ENCODE measurements around the gene VWA3A.
"Not testable (repeated sequence)": the region's sequence is repeated elsewhere in the genome, so short reads cannot be mapped to it uniquely, and the experiment has no call there.

The VWA3A gene

DNA sequence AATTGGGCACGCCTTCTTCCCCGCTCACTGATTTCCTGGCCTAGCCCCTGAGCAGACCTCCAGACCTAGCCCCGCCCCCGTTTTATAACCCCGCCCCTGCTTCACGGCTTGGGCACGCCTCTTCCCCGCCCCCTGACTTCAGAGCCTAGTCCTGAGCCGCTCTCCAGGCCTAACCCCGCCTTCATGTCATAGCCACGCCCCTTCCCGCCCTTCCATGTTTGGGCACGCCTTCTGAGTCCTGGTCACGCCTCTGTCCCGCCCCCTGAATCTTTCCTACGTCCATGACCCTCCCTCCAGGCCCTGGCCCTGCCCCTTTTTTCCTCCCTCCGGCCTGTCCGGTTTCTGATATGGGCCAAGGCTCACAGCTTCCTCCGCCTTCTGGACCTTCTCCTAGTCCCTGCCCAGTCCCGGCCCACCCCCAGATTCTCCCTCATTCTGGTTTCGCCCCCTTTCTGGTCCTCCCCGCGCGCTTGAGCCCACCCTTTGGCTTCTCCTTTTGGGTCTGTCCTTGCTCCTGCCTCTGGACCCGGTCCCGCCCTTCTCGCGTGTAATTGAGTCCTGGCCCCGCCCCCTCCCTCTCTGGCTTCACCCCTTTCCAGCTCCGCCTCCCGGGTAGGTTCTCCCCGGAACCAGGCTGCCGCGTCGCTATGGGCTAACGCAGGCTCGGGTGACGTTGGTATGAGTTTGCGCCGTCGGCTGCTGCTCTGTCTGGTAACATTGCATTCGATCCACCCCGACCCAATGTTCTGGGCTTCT, 98.6 kb downstream of the VWA3A start:
- DNase-seq = peak; percentile 98
- in situ Hi-C loops (cut with HindIII; ENCODE audit: low pct_ligation_motif_present, low pct_unique_long_range_greater_than_20kb, low sequenced_read_pairs) = loop anchor here (25.0 kb wide), 2 partner anchors 104 to 179 kb away; partner anchors contain the start of genes MOSMO, PDZD9 and VWA3A

DNA sequence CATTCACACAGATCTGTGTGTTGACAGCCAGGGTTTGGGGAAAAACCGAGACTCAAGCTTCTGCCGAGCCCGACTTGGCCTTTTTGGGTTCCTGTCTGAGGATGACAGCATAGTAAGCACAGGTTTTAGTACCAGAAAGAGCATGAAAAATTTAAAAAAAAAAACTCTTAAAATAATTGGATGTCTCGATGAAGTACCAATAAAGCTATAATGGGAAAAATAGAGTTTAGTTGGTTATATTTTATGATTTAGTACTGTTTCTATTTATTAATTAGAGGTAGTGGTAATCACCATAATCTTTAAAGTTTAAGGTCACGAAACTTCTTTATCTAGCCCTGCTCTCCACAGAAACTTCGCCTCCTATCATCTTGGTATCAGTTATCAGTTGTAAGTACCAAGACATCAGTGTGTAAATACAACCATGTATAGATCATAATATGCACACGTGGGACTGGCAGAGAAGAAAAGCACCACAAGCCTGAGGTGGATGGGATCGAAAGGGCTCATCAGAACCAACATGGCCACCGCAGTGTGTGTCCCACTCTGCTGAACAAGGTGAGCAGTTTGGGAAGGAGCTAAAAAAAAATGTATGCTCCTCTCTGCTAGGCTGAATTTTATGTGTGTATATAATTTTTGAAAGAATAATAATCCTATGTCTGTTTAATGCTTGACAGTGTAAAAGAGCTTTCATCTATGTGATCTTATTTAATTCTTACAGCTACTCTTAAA, 99.4 kb downstream of the VWA3A start:
- DNase-seq = no peak
- in situ Hi-C loops (cut with HindIII; ENCODE audit: low pct_ligation_motif_present, low pct_unique_long_range_greater_than_20kb, low sequenced_read_pairs) = loop anchor here (25.0 kb wide), 2 partner anchors 104 to 179 kb away; partner anchors contain the start of genes MOSMO, PDZD9 and VWA3A

DNA sequence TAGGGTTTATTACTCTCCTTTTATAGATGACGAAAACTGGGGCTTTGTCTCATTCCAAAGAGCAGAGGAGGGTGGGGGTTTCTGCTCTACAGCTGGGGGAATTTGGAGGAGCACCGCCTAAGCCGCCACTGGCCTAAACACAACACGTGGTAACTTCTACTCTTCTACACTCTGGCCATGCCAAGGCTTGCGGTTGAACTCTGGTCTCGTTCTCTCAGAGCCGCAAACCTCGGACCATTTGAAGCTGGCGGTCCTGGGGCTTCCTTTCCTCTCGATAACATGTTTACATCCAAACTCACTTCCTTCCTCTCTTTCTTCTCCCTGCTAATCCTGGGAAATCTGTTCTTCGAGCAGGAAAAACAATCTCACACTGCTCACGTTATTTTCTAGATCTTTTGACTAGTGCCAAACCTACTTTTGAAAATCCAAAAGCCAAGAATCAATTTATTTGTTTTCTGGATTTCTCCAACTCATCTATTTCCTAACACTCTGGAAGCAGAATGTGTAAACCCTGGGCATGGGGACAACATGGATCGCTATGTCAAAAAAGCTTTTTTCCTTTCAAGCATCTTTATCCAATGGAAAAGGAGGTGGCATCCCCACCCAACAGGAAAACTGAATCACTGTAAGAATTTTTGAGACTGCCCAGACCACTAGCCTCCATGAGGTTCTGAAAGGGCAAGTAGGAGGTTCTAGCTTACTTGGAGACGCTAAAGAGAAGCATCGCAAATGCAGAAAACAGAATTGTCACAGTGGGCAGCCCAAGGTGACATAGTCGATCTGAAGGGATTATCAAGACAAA, 100.1 kb downstream of the VWA3A start:
- in situ Hi-C loops (cut with HindIII; ENCODE audit: low pct_ligation_motif_present, low pct_unique_long_range_greater_than_20kb, low sequenced_read_pairs) = loop anchor here (25.0 kb wide), 2 partner anchors 105 to 180 kb away; partner anchors contain the start of genes MOSMO, PDZD9 and VWA3A
- no peak for DNase-seq

DNA sequence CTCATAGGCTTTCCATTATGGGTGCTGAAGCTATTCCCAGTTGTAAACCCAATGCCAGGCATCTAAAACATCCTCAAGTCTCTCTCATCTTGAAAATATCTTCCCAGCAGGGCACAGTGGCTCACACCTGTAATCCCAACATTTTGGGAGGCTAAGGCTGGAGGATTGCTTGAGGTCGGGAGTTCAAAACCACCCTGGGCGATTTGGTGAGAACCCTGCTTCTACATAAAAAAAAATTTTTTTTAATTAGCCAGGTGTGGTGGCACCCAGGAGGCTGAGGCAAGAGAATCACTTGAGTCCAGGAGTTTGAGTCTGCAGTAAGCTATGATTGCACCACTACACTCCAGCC, 100.7 kb downstream of the VWA3A start:
- in situ Hi-C loops (cut with HindIII; ENCODE audit: low pct_ligation_motif_present, low pct_unique_long_range_greater_than_20kb, low sequenced_read_pairs) = loop anchor here (25.0 kb wide), 2 partner anchors 106 to 181 kb away; partner anchors contain the start of genes MOSMO, PDZD9 and VWA3A

DNA sequence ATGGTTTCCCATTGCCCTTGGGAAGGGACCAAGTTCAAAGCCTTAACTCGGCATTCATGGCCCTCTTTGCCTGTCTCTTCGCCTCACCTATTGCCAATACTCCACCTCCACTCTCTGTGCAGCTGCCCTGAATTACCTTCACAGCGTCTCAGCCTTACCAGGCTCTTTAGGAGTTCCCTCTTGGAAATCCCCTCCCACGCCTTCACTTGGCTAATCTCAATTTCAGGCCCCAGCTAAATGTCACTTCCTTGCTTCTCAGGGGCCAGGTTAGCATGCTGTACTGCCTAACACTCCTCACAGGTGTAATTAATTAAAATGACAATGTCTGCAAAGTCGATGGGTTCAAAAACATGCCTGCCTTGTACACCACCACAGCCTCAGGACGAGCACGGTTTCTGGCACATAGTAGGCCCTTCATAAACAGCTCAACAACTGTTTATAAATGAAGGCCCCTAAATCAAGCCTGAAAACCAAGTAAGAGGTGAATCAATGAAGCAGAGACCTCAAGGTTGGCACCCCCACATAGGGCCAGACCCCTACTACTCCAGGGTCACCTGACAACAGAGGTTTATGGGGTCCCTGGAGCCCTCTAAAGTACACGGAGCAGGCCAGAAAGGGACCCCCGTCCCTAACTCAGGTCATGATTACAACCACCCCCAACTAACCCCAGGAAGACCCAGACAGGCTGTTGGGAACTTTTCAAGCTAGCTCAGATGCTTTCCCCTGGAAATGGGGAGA, 102.5 kb downstream of the VWA3A start:
- in situ Hi-C loops (cut with HindIII; ENCODE audit: low pct_ligation_motif_present, low pct_unique_long_range_greater_than_20kb, low sequenced_read_pairs) = loop anchor here (25.0 kb wide), 2 partner anchors 108 to 183 kb away; partner anchors contain the start of genes MOSMO, PDZD9 and VWA3A
- no peak for DNase-seq

More for the DNA sequence above, 100.7 kb downstream of the VWA3A start:
- no peak for DNase-seq

DNA sequence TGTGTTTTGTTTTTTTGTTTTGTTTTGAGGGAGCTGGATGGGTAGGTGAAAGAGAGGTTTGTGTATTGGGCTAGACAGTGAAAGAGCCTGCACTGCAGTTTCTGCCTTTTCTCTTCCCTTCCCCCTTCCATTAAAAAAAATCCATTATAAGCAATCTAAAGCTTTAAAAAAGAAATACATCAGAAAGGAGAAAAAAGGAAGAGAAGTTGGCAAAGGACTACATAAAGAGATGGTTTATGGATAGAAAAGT, 103.0 kb downstream of the VWA3A start:
- in situ Hi-C loops (cut with HindIII; ENCODE audit: low pct_ligation_motif_present, low pct_unique_long_range_greater_than_20kb, low sequenced_read_pairs) = loop anchor here (25.0 kb wide), 2 partner anchors 108 to 183 kb away; partner anchors contain the start of genes MOSMO, PDZD9 and VWA3A
- no peak for DNase-seq

DNA sequence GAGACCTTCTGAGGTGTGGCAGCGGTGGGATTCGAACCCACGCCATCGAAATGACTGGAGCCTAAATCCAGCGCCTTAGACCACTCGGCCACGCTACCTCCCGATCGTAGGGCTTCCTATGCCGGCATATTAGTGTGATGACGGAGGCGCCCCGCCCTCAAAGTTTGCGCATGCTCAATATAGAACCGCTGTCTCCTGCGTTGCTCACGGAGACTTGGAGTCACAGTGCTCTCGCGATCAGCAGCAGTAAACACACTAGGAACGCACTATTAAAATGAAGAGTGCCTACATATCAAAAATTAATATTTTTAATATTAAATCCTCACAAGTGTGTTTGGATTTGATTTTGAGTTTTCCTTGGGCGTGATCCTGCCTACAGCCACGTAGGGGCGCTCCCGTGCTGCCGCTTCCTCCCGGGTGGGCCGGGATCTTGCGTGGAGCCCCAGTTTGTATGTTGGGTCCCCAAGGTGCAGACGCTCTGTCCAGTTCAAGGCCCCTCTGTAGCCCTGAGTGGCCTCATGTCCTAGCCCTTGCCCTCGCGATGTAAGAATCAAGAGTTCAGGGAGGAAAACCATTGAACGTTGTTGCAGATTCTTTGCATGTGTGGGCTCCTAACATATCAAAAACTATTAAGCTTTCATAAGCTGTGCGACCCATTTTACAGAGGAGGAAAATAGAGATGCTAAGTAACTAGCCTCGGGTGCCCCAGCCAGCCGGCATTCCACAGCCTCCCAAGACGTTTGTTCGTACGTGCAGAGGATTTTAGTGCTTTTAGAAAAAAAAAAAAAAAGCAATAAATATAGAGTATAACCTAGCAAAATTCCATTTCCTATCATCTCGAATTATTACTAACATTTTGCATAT, 103.6 kb downstream of the VWA3A start:
- in situ Hi-C loops (cut with HindIII; ENCODE audit: low pct_ligation_motif_present, low pct_unique_long_range_greater_than_20kb, low sequenced_read_pairs) = loop anchor here (25.0 kb wide), 2 partner anchors 109 to 184 kb away; partner anchors contain the start of genes MOSMO, PDZD9 and VWA3A
- peak; percentile 90 for DNase-seq

DNA sequence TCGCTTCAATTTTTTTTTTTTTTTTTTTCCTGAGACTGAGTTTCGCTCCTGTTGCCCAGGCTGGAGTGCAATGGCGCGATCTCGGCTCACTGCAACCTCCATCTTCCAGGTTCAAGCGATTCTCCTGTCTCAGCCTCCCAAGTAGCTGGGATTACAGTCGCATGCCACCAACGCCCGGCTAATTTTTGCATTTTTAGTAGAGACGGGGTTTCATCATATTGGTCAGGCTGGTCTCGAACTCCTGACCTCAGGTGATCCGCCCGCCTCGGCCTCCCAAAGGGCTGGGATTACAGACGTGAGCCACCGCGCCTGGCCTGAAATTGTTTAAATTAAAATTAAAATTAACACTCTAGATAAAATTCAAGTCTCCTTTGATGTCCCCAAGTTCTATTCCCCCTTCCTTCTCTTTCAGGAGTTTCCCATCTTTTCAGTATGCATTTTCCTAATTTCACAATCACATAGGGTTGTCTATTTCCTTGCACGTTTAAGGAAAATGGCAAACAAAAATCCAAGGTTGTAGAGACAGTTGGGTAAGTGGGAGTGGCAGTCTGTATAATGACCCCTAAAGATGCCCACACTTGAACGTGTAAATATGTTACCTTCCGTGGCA, 104.3 kb downstream of the VWA3A start:
- not testable (repeated sequence) for DNase-seq
- in situ Hi-C loops (cut with HindIII; ENCODE audit: low pct_ligation_motif_present, low pct_unique_long_range_greater_than_20kb, low sequenced_read_pairs) = loop anchor here (25.0 kb wide), 2 partner anchors 109 to 184 kb away; partner anchors contain the start of genes MOSMO, PDZD9 and VWA3A

DNA sequence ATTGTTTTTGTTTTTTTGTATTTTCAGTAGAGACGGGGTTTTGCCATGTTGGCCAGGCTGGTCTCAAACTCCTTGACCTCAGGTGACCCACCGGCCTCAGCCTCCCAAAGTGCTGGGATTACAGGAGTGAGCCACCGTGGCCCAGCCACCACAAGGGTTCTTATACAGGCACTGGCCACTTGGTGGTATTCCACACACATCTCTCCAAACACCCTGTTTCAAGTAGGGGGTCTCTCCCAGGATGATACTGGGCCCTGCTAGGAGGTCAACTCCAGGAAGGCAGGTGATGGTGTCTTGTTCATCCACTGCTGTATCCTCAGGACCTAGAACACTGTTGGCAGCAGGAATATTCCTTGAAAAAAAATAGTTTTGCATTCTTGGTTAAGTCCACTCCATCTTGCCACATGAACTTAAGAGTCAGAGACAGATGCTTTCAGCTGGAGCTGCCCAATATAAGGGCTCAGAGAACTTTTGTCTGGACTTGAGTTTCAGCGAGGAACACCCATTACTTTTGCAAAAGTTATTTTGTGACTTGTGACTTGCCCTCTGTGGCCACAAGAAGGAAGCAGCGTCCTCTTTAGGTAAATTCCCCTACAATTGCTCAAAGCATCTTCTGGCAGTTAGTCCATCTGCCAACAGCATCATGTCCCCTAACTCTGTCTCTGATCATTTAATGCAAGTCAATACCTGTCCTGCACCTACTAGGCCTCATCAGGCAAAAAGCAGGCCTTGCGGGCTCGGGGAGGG, 106.4 kb downstream of the VWA3A start:
- DNase-seq = peak; percentile 19
- in situ Hi-C loops (cut with HindIII; ENCODE audit: low pct_ligation_motif_present, low pct_unique_long_range_greater_than_20kb, low sequenced_read_pairs) = loop anchor here (25.0 kb wide), 2 partner anchors 111 to 186 kb away; partner anchors contain the start of genes MOSMO, PDZD9 and VWA3A

DNA sequence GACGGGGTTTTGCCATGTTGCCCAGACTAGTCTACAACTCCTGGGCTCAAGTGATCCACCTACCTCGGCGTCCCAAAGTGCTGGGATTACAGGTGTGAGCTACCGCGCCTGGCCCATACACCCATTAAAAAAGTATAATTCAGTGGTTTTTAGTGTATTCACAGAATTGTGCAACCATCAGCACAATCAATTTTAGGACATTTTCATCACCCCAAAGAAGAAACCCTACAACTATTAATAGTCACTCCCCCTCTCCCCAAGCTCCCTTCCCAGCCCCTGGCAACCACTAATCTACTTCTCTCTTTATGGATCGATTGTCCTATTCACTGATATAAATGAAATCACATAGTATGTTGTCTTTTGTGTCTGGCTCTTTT, 109.9 kb downstream of the VWA3A start:
- in situ Hi-C loops (cut with HindIII; ENCODE audit: low pct_ligation_motif_present, low pct_unique_long_range_greater_than_20kb, low sequenced_read_pairs) = no loop called here

DNA sequence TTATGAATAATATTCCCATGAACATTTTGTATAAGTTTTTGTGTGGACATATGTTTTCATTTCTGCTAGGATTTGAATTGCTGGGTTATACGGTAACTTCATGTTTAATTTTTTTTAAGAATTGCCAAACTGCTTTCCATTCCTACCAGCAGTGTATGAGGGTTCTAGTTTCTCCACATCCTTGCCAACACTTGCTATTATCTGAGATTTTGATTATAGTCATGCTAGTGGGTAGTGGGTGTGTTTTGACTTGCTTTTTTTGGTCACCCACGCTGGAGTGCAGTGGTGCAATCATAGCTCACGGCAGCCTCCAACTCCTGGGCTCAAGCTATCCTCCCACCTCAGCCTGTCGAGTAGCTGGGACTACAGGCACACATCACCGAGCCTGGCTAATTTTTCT, 110.8 kb downstream of the VWA3A start:
- no peak for DNase-seq
- in situ Hi-C loops (cut with HindIII; ENCODE audit: low pct_ligation_motif_present, low pct_unique_long_range_greater_than_20kb, low sequenced_read_pairs) = no loop called here

More for the DNA sequence above, 109.9 kb downstream of the VWA3A start:
- DNase-seq = no peak

DNA sequence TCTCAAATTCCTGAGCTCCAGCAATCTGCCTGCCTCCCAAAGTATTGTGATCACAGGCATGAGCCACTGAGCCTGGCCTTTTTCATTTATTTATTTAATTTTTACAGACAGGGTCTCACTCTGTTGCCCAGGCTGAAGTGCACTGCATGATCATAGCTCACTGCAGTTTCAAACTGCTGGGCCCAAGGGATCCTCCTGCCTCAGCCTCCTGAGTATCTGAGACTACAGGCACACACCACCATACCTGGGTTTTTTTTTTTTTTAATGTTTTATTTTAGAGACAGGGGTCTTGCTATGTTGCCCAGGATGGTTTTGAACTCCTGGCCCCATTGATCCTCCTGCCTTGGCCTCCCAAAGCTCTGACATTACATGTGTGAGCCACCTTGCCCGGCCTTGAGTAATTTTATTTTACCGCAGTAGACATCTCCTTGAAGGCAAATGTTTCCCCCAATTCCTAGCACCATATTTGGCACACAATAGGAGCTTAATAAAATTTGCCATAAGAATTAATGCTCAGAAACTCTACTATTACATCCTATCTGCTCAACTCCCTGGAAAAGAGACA, 111.8 kb downstream of the VWA3A start:
- in situ Hi-C loops (cut with HindIII; ENCODE audit: low pct_ligation_motif_present, low pct_unique_long_range_greater_than_20kb, low sequenced_read_pairs) = no loop called here
- no peak for DNase-seq

DNA sequence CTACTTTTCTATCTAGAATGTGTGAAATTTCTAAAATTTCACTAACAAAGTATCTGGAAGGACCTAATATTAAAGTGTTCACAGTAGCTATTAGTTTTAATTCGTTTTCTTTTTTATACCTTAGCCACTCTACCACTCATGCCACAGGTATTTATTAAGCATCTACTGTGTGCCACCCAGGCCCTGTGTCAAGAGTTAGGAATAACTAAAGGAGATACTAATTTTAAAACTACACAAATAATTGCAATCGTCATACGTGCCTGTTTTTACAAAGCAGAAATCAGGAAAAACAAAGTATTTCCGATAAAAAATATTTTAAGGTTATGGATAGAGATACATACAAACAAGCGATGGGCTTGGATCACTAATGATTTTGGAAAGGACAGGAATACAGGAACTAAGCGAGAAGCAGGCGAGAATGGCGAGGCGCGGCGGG, 113.3 kb downstream of the VWA3A start:
- in situ Hi-C loops (cut with HindIII; ENCODE audit: low pct_ligation_motif_present, low pct_unique_long_range_greater_than_20kb, low sequenced_read_pairs) = no loop called here
- DNase-seq = no peak

DNA sequence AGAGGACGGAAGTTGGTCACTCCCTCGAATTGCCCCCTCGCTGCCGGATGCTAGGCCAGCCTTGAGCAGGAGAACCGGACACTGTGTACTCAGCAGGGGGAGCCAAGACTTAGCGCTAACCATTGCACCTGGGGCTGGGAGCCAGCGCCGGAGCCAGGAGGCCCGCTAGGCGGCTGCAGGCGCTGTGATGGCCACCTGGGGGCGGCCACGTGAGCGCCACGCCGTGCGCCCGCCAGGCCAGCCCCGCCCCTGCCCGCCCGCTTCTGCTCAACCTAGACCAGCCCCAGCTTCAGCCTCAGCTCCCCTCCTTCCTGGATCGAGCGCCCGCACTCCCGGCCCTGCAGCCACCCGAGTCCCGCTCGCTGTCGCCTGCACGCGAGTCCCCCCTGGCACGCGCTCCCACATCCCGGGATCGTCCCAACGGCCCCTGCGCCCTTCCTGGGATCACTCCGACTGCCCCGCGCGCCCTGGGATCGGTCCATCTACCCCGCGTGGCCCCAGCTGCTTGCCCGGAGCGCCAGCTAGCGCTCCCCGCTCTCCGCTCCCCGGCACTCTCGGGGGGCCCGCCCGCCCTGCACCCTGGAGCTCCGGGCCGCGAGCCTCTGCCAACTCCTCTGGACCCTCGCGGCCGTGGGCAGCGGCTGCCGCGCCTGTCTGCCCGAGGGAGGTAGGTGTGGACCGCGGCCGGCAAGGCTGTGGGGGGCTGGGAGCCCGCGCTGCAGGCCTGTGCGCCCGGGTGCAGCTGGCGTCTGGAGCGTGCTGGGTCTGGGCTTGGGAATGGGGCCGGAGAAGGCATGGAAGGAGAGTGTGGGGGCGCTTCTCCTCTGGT, 113.9 kb downstream of the VWA3A start, which contains the start of gene EEF2K:
Gene EEF2K (plus strand): TSS at position 266 of the 829 bp plus-strand sequence. CDS start 19,452 bp downstream, outside the sequence.
- in situ Hi-C loops (cut with HindIII; ENCODE audit: low pct_ligation_motif_present, low pct_unique_long_range_greater_than_20kb, low sequenced_read_pairs) = no loop called here

More for the DNA sequence above, 113.9 kb downstream of the VWA3A start, which contains the start of gene EEF2K:
- DNase-seq = peak; percentile 99
